NCI-H2081 (cell line): ENCODE measurements around the gene COX7B2.

Experiments
- DNase-seq, 2 experiments: peaks; one replicate each; lab custom pipeline; 2025; lab: John Stamatoyannopoulos, UW

The COX7B2 gene

DNA sequence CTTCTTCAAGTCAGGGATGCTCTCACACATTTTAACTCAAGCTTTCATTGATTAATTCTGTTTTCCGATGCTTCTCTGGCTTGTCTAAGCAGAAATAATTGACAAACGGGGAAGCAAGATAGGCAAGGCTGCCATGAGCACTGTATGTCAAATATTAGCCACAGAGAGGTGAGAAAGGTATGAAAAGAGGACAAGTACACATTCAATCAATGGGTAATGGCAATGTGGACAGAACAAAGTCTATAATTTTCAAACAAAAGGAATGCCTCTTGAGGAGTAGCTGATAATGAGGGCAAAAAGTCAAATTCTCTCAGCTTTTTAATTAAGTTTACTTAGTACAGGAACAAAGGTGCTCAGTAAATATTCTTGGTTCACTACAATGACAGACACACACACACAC, 19.6 kb downstream of the COX7B2 start:
- peak in 1 of 2 experiments; percentile 35 for DNase-seq

DNA sequence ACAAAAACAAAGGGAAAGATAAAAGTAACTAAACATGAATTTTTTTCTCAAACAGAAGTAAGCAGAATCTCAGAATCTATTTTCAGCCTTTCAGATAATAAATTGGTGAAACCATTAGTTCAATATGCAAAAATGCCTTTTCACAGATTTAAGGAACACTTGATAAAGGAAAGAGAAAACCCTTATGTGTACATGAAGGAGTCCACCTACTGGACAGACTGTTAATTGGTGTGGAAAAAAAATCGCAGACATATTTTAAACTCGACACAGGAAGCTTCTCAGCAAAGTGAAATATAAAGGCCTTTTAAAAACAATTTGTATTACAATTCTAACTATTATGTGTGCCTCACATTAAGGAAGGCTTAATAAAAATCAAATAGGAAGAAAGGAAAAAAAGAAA, 22.3 kb downstream of the COX7B2 start:
- DNase-seq, result peak in 1 of 2 experiments; percentile 23

DNA sequence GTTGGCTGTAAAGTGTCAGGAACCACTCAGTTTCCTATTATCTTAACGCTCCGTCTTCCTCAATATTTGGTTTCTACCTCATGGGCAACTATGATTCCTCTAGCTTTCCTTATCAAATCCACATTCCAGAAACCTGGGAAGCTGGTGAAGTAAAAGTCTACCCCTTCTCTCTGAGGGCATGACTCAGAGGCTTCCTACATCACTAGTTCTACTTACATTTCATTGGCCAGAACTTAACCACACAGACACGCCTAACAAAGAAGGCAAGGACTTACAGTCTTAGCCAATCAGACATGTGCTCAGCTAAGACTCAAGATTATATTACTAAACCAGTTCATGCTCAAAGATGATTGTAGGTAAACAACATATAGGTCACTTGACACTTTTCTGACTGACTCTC, 30.4 kb downstream of the COX7B2 start:
- no peak for DNase-seq

- peak; percentile 6 to 52 for DNase-seq
Observed at GRCh38 chr4:46874811-46875210, 34.2 kb downstream of the COX7B2 start.

DNA sequence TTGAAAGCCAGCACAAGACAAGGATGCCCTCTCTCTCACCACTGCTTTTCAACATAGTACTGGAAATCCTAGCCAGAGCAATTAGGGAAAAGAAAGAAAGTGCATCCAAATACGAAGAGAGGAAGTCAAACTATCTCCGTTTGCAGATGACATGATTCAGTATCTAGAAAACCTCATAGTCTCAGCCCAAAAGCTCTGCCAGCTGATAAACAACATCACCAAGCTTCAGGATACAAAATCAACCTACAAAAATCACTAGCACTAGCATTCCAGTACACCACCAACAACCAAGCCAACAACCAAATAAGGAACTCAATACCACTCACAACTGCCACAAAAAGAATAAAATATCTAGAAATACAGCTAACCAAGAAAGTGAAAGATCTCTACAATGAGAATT, 38.6 kb downstream of the COX7B2 start:
- DNase-seq, result no peak

GRCh38 chr4:46856333-46856732, 52.7 kb downstream of the COX7B2 start:
- no peak for DNase-seq

DNA sequence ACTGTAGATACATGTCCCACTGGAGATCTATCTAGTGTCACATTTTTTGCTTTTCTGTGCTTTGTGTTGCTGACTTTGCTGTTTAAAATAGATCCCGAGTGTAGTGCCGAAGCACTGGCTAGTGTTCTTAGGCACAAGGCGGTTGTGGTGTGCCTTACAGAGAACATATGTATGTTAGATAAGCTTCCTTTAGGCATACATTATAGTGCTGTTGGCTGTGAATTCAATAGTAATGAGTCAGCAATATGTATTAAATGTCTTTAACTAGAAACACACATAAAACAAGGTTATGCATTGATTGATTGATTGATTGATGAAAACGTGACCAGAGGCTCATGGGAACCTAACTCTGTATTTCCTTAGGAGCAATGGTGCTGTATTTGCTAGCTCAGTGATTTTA, 56.2 kb downstream of the COX7B2 start:
- no peak for DNase-seq

DNA sequence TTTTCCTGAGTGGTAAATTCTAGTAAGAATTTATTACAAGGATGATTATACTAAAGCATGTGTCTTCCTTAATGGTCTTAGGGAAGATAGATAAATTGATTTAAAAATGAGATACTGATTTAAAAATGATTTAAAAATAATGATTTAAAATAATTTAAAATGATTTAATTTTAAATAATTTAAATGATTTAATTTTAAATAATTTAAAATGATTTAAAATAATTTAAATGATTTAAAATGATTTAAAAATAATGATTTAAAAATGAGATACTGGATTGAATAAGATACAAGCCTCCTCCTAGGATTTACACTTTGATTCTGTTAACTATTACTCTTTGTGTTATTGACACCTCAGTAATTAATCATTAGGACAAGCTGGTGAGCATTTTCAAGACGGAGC, 59.0 kb downstream of the COX7B2 start:
- no peak for DNase-seq

DNA sequence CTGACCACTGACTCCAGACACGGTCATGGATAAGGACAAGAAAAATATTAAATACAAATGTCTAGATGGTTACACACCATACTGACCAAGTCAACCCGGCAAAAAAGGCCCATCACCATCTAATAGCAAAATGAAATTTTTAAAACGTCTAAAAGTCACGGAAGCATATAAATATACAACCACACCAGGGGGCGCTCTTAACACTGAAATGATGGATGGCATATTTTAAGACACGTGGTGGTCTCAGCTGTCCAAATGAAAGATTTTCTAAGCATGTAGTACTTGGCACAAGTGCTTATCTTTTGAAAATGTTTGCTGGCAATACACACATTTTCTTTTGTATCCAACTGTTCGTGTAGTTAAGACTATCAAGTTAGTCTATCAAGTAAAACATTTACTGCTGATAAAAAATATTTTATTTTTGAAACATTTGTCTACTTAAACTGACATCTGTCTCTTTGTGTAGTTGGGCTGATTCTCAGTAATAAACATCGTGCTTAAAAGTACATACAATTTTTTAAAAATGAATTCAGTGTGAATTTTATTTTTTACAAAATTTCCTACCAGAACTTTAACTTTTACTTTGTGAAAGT, 64.6 kb downstream of the COX7B2 start:
- DNase-seq, result peak; percentile 80 to 82

DNA sequence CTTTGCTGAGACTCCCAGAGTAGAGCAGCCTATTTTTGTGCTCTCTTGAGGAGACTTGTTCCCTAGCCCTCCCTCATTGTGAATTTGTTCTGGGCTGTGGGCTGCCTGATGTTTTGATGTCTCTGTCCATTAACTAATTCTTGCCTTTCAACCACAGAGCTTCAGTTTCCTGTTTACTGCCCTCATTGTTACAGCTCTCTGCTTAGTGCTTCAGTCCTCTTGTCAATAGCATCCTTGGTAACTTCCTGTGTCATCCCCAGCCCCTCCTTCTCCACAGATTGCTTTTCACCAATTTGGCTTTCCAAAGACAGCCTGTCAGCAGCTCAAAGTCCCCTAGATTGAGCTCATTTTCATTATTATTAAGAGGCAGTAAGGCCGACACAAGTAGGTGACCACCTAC, 69.9 kb downstream of the COX7B2 start:
- DNase-seq, result peak in 1 of 2 experiments; percentile 36

DNA sequence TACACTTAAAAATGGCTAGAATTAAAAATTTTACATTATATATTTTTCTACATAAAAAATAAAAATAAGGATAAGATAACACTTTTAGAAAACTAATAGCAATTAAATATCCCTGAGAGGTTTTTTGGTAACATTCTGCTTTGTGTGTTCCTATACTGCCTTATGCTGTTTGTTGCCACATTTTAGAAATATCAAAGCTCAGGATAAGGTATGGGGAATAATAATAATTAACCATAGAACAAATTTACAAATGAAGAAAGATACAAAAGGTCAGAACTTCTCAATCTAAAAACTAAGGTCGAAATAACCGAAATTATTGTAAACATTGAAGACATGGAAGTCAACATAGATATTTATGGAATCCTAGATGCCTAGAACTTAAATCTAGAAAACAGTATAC, 71.4 kb downstream of the COX7B2 start:
- DNase-seq, result no peak

- DNase-seq, result no peak
Observed at GRCh38 chr4:46836584-46836983, 72.5 kb downstream of the COX7B2 start.

- no peak for DNase-seq
Observed at GRCh38 chr4:46830971-46831454, 78.0 kb downstream of the COX7B2 start.

DNA sequence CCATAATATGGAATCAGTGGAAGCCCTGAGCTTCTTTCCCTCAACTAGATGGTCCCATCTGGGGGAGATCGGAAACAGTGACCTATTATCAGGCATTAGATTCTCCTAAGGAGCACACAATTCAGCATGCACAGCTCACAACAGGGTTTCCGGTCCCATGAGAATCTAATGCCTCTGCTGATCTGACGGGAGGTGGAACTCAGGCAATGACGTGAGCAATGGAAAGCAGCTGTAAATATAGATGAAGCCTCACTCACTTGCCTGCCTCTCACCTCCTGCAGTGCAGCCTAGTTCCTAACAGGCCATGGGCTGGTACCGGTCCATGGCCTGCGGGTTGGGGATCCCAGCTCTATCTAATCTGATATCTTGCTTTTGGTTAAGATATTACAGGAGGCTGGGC, 88.9 kb downstream of the COX7B2 start:
- DNase-seq, result no peak

DNA sequence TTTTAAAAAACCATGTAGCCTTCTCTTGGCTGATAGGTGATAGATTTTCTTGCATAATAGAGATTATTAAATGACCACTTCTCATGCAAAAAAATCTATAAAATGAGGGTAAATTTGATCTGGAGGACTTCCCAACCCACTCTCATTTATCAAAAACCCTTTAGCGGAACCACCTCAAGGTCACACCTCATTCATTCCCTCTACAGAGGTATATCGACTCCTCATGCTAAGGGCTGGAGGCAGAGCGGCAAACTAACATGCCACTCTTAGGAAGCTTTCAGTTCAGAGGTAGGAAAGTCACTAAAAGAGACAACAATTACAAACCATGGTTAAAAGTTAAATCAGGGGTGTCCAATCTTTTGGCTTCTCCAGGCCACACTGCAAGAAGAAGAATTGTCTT, 90.0 kb downstream of the COX7B2 start:
- no peak for DNase-seq

DNA sequence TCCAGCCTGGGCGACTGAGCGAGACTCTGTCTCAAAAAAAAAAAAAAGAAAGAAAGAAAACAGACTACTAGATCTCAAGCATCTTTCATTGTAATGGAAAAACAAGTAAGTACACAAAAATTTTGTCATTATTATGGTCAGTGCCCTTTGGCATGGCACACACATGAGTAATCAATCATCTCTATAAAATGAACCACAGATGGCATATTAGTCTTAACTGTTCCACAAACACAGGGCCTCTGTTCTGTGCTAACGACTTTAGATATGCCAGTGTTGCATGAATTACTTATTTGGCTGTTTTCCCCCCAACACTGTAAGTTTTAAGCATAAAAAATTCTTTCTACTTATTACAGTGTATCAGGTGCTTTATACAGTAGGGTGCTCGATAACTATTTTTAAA, 90.4 kb downstream of the COX7B2 start:
- DNase-seq, result no peak

DNA sequence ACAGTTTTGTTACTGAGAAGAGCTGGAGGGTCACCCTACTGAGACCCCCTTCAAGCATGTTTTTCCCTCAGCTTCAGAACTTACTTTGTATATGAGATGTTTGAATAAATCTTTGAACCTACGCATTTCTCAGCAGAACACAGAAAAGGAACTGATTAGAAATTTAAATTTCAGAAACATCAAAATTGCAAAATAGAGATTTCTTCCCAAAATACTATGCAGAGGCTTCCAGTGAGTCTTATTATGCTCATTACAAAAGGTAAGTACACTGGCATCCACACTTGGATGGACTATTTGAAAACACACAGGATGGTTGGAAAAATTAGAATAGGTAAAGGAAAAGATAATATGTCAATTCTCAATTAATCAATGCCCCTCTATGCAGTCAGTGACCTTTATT, 91.2 kb downstream of the COX7B2 start:
- no peak for DNase-seq

GRCh38 chr4:46804781-46805413, 104.1 kb downstream of the COX7B2 start:
- DNase-seq, result no peak

GRCh38 chr4:46793036-46793435, 116.0 kb downstream of the COX7B2 start:
- no peak for DNase-seq

DNA sequence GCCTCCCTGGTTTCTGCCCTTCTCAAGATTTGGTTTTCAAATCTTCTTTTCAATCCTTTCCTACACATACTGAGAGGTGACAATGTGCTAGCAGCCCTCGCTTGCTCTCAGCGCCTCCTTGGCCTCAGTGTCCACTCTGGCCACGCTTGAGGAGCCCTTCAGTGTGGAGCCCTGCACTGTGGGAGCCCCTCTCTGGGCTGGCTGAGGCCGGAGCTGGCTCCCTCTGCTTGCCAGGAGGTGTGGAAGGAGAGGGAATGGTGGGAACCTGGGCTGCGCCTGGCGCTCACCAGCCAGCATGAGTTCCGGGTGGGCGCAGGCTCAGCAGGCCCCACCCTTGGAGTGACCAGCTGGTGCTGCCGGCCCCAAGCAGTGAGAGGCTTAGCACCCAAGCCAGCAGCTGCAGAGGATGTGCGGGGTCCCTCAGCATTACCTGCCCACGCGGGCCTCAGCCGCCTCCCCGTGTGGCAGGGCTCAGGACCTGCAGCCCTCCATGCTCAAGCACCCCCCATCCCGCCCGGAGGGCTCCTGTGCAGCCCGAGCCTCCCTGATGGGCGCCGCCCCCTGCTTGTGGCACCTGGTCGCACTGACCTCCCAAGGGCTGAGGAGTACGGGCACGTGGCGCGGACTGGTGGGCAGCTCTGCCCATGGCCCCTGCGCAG, 127.5 kb downstream of the COX7B2 start:
- no peak for DNase-seq

GRCh38 chr4:46765465-46765864, 143.6 kb downstream of the COX7B2 start:
- no peak for DNase-seq

DNA sequence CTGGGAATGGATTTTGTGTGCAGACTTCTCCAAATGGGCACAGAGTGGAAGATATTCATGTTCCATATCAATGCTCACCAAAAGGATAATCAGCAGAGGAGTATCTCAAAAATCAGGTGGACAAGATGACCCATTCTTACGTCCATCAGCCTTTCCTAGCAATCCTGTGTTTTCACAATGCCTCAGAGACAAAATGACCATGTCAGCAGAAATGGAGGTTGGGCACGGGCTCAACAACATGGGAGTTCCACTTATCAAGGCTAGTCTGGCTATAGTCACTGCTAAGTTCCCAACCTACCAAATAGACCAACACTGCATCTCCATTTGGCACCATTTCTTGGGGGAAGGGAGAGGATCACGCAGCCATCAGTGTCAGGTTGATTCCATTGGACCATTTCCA, 179.0 kb downstream of the COX7B2 start:
- DNase-seq, result no peak

DNA sequence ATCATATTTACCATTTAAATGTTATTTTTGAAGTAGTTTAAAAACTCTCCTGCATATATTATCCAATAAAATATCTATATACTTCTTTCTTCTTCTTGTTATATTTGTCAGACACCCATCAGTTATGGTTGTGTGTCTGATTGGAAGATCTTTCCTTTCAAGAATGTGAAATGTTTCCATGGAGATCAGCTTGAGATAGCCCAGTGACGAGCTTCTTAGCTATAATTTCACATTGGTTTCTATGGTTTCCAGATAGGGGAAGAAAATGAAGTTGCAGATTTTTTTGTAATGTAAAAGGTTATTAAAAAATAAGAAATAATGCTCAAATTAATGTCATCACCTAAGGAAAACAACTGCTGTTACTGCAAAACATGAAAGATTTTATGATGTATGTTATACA, 189.0 kb downstream of the COX7B2 start:
- DNase-seq, result no peak

DNA sequence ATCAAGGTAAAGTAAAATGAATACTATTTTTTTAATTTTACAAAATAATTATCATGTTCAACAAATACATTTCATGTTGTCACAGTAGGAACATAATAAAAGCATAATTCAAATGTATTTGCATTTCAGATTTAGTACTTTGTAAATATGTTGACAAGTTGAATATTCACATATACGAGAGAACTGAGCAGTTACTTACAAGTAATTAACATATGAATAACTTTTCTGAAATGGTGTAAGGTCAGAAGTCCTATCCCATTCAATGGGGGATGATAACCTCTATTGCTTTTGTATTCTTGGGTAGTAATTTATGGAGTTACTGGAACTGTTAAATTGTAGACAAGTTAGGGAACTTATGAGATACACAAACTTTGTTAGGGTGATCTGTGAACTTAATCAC, 191.1 kb downstream of the COX7B2 start:
- DNase-seq, result no peak
